A549 (cell line): ENCODE data around the gene AJUBA. TPM values are rescaled to one million over a fixed set of nuclear protein-coding genes. Genes with fewer than 3 reads are reported as not detected.

Experiments
- ATAC-seq, 2 experiments: fragments of 200-7000 bp in 1 of 2; fragments of >200 bp in 1 of 2; cut with Nextera tagmentation in 1 of 2; cut with Tn5 transposase in 1 of 2; 3 replicates each; pipeline versions ENCODE4 v1.8.0 to v1.9.1; 2018 to 2020; ENCODE audit warnings: mild to moderate bottlenecking in 1 of 2, moderate library complexity in 1 of 2
- CTCF ChIA-PET: fragments of 300-600 bp; sonication (Branson Sonifier 250); formaldehyde crosslinking; extraction: SDS; loops from one replicate; lab custom pipeline; 2021; ENCODE audit warnings: antibody characterized with exemption, inconsistent platforms; lab: Yijun Ruan, JAX
- POLR2A ChIA-PET: fragments of 350-600 bp; formaldehyde crosslinking; extraction: SDS; loops from one replicate; lab custom pipeline; 2021; ENCODE audit warnings: antibody characterized with exemption, inconsistent platforms; lab: Yijun Ruan, JAX
- DNase-seq, 2 experiments: peaks; one replicate each; pipeline versions ENCODE4 v3.0.0 to v3.0.0-alpha.2; 2011 to 2016; ENCODE audit warnings: low read depth in 1 of 2, low spot score in 1 of 2
- FAIRE-seq: peaks from 2 replicates; lab custom pipeline; 2011; peaks lifted over from hg19 to GRCh38; lab: Jason Lieb, UNC
- H3K27ac ChIP-seq, 2 experiments: fragments of >200 bp; sonication (Bioruptor Twin); formaldehyde crosslinking; 3 replicates each; pipeline ENCODE4 v1.5.1; 2016 to 2017
- H3K4me1 ChIP-seq: fragments of >200 bp; sonication (Bioruptor Twin); formaldehyde crosslinking; 3 replicates; pipeline ENCODE4 v1.6.1; 2016
- H3K4me2 ChIP-seq: fragments of >200 bp; sonication (Bioruptor Twin); formaldehyde crosslinking; 3 replicates; pipeline ENCODE4 v1.6.1; 2016
- H3K4me3 ChIP-seq: fragments of >200 bp; sonication (Bioruptor Twin); formaldehyde crosslinking; 3 replicates; pipeline ENCODE4 v1.5.1; 2016
- H3K9me3 ChIP-seq: fragments of >200 bp; sonication (Bioruptor Twin); formaldehyde crosslinking; 3 replicates; pipeline ENCODE4 v1.6.1; 2016
- CBX8 ChIP-seq: fragments of 200-600 bp; sonication (generic); IDR thresholded peaks from 2 replicates; pipeline ENCODE4 v1.6.1; 2016
- CHD4 ChIP-seq: fragments of 200-600 bp; sonication (generic); IDR thresholded peaks from 2 replicates; pipeline ENCODE4 v1.6.1; 2016; ENCODE audit warnings: antibody characterized with exemption, mild to moderate bottlenecking, borderline replicate concordance
- E2F6 ChIP-seq: IDR thresholded peaks from 2 replicates; pipeline ENCODE4 v1.6.1; 2012; ENCODE audit warnings: low read depth, borderline replicate concordance
- EHMT2 ChIP-seq: fragments of 200-600 bp; sonication (generic); IDR thresholded peaks from 2 replicates; pipeline ENCODE4 v1.6.1; 2016; ENCODE audit warnings: antibody characterized with exemption, low read depth, mild to moderate bottlenecking, moderate library complexity
- FOSB ChIP-seq: fragments of 250-450 bp; sonication (Bioruptor Pico); IDR thresholded peaks from 2 replicates; pipeline ENCODE4 v1.5.0; 2020; ENCODE audit warnings: mild to moderate bottlenecking, moderate library complexity
- JUNB ChIP-seq: fragments of >200 bp; sonication (Bioruptor Twin); formaldehyde crosslinking; IDR thresholded peaks from 2 replicates; pipeline ENCODE4 v1.6.1; 2016
- KDM5A ChIP-seq: fragments of 200-600 bp; sonication (generic); IDR thresholded peaks from 2 replicates; pipeline ENCODE4 v1.6.1; 2016; ENCODE audit warnings: antibody characterized with exemption, mild to moderate bottlenecking
- NFE2L2 ChIP-seq: fragments of 150-350 bp; conservative IDR thresholded peaks from 2 replicates; pipeline ENCODE4 v1.6.1; 2014; ENCODE audit warnings: low read length
- NR3C1 ChIP-seq: fragments of >200 bp; sonication (Bioruptor Twin); formaldehyde crosslinking; IDR thresholded peaks from 3 replicates; pipeline ENCODE4 v1.6.1; 2017
- POLR2A ChIP-seq: IDR thresholded peaks from 2 replicates; pipeline ENCODE4 v1.6.1; 2012; ENCODE audit warnings: mild to moderate bottlenecking, low read length
- RAD21 ChIP-seq, 2 experiments: fragments of >200 bp in 1 of 2; sonication (Bioruptor Twin) in 1 of 2; formaldehyde crosslinking in 1 of 2; IDR thresholded peaks in 1 of 2; conservative IDR thresholded peaks in 1 of 2; 2 replicates in 1 of 2; 3 replicates in 1 of 2; pipeline ENCODE4 v1.6.1; 2012 to 2018; ENCODE audit warnings: inconsistent platforms in 1 of 2
- RFX5 ChIP-seq: fragments of 450-650 bp; IDR thresholded peaks from 2 replicates; pipeline ENCODE4 v1.7.1; 2014; ENCODE audit warnings: antibody characterized with exemption, mild to moderate bottlenecking, moderate library complexity
- SMC3 ChIP-seq: fragments of >200 bp; sonication (Bioruptor Twin); formaldehyde crosslinking; IDR thresholded peaks from 3 replicates; pipeline ENCODE4 v1.6.1; 2018; ENCODE audit warnings: inconsistent platforms
- TP53 ChIP-seq: fragments of 250-450 bp; sonication (Bioruptor Pico); IDR thresholded peaks from 2 replicates; pipeline ENCODE4 v1.5.0; 2021; ENCODE audit warnings: mild to moderate bottlenecking, moderate library complexity
- ZC3H11A ChIP-seq: fragments of 450-650 bp; IDR thresholded peaks from 2 replicates; pipeline ENCODE4 v1.6.1; 2014; ENCODE audit warnings: antibody characterized with exemption, mild to moderate bottlenecking
- ZFP36 ChIP-seq: fragments of 450-650 bp; IDR thresholded peaks from 2 replicates; pipeline ENCODE4 v1.6.1; 2014; ENCODE audit warnings: borderline replicate concordance; ENCODE audit not compliant: partially characterized antibody
- ZSCAN20 ChIP-seq: fragments of 250-450 bp; sonication (Bioruptor Pico); IDR thresholded peaks from 2 replicates; pipeline ENCODE4 v1.8.0; 2022; ENCODE audit warnings: mild to moderate bottlenecking, moderate library complexity
- WGBS: methylation state at CpG from one replicate; pipeline ENCODE4 v1.1.6; 2017; ENCODE audit errors: missing lambda C conversion rate; 5-methylcytosine and 5-hydroxymethylcytosine counted together
- polyA plus RNA-seq, 4 experiments: library from polyadenylated mRNA; depleted of rRNA in 3 of 4; stranded (reverse); fragments of >200 nt; fragmentation: RNase III in 1 of 4; extraction: RNeasy Plus Mini Kit Qiagen cat#74134 plus additional on column Dnase treatment in 1 of 4; gene quantifications; 2 replicates in 3 of 4; 3 replicates in 1 of 4; pipeline ENCODE4 v1.2.3, GENCODE V29; 2011 to 2017
- TF ChIP-seq, protein P1 (sequence below): fragments of >200 bp; sonication (Bioruptor Twin); formaldehyde crosslinking; IDR thresholded peaks from 3 replicates; pipeline ENCODE4 v1.5.1; 2016

AJUBA gene
- polyA plus RNA-seq, 2 of the 4 experiments (the other 2 are of a cell fraction) = 53.4 to 98.0 TPM

- no peak overlapping the region for H3K27ac ChIP-seq
- TF ChIP-seq JUNB (no peak), FOSB (CRISPR knock-in tag) (no peak)
- 84% methylated on average over 8 of the region's 8 CpGs for WGBS
- H3K4me1 ChIP-seq = peaks cover 7% of the 10 kb centered on the region; the same call in 1 of the 3 replicates
- no peak for DNase-seq
- no peaks in the 10 kb centered on the region for H3K9me3 ChIP-seq
- H3K4me3 ChIP-seq = no peak overlapping the region
- ChIA-PET CTCF (interaction anchor here (0.6 to 34.0 kb wide), 30 partner anchors 7 to 432 kb away, joined by 3 to 1206 read pairs (median 10); partner anchors contain the start of genes CDH24, HAUS4, PSMB11 and PSMB5), POLR2A (interaction anchor here (1.1 to 1.5 kb wide), 4 partner anchors 9 to 75 kb away, joined by 3 to 20 read pairs (median 7); partner anchors contain the start of genes CDH24 and HAUS4)
- ATAC-seq = no peak
- H3K4me2 ChIP-seq = no peak overlapping the region
- no peak for FAIRE-seq
Measured at GRCh38 chr14:22987291-22987690, 4.9 kb upstream of the AJUBA start.

DNA sequence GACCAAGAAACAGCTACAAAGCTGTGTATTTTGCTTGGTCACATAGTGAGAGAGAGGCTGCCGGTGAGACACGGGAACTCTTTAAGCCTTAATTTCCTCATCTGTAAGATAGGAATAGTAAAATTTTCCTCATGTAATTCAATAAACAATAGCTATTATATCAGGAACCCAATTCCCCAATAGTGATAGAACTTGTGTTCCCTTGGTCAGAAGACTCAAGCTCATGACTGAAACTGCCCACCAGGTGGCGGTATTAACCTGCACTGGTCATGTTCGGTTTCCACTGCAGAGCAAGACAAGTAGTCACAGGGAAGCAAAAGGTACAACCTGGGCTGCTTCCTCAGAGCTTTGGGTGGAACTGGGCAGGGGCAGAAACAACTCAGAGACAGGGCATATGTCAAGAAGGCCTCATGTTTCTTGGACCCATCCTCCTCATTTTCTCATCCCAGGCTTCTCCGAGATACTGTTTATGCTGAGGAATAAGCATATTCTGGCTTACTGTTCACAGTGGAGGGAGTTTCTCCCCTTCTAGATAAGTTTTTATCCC lies 4.2 kb upstream of the AJUBA start:
- WGBS = 18% methylated on average over 5 of the region's 5 CpGs
- no peak overlapping the region for H3K4me3 ChIP-seq

GRCh38 chr14:22985894-22986507 lies 3.6 kb upstream of the AJUBA start:
- DNase-seq (no peak), ATAC-seq (no peak)
- Histone ChIP-seq H3K4me3 (no peak overlapping the region), H3K9me3 (no peaks in the 10 kb centered on the region), H3K4me2 (no peak overlapping the region), H3K27ac (no peak overlapping the region)
- ChIA-PET POLR2A (interaction anchor here (1.1 to 1.6 kb wide), 6 partner anchors 8 to 76 kb away, joined by 3 to 20 read pairs (median 8); partner anchors contain the start of genes CDH24 and HAUS4), CTCF (interaction anchor here (0.6 to 34.0 kb wide), 36 partner anchors 8 to 430 kb away, joined by 3 to 1206 read pairs (median 10); partner anchors contain the start of genes ACIN1, CDH24, HAUS4 and PRMT5)
- no peak for TF ChIP-seq NR3C1
- TF ChIP-seq ZFP36 = no peak
- no peak for TF ChIP-seq ZSCAN20 (CRISPR knock-in tag)
- no peak for TF ChIP-seq TP53 (CRISPR knock-in tag)
- TF ChIP-seq CHD4 = no peak
- no peak for TF ChIP-seq RAD21 (conservative IDR thresholded peaks at IDR 0.05 in 1 of 2, IDR thresholded peaks at IDR 0.05 in 1 of 2)
- TF ChIP-seq KDM5A = no peak
- no peak for TF ChIP-seq NFE2L2
- no peak for TF ChIP-seq ZC3H11A
- TF ChIP-seq E2F6 = no peak
- TF ChIP-seq JUNB = no peak
- no peak for TF ChIP-seq EHMT2
- TF ChIP-seq, all 56 proteins: peak for 0
- no peak for FAIRE-seq
- WGBS = 32% methylated on average over 2 of the region's 2 CpGs
- peaks cover 7% of the 10 kb centered on the region; the same call in 1 of the 3 replicates for H3K4me1 ChIP-seq

More for the DNA sequence above, 4.2 kb upstream of the AJUBA start:
- FAIRE-seq (no peak), DNase-seq (peak; percentile 78 to 88), ATAC-seq (peak; percentile 51 to 59; a peak in 4 of 6 replicates)
- H3K9me3 ChIP-seq = no peaks in the 10 kb centered on the region
- ChIA-PET CTCF (interaction anchor here (0.6 to 34.0 kb wide), 36 partner anchors 7 to 431 kb away, joined by 3 to 1206 read pairs (median 10); partner anchors contain the start of genes ACIN1, CDH24, HAUS4 and PRMT5), POLR2A (interaction anchor here (0.6 to 1.6 kb wide), 7 partner anchors 9 to 75 kb away, joined by 3 to 20 read pairs (median 7); partner anchors contain the start of genes CDH24, HAUS4 and PRMT5)
- H3K27ac ChIP-seq = no peak overlapping the region
- no peak overlapping the region for H3K4me2 ChIP-seq
- peaks cover 7% of the 10 kb centered on the region; the same call in 1 of the 3 replicates for H3K4me1 ChIP-seq
- TF ChIP-seq RAD21 (conservative IDR thresholded peaks at IDR 0.05 in 1 of 2, IDR thresholded peaks at IDR 0.05 in 1 of 2) = peak; percentile 82 to 93
- TF ChIP-seq POLR2A = no peak
- peak; percentile 84 for TF ChIP-seq SMC3
- TF ChIP-seq RFX5 = no peak
- TF ChIP-seq, protein P1, sequence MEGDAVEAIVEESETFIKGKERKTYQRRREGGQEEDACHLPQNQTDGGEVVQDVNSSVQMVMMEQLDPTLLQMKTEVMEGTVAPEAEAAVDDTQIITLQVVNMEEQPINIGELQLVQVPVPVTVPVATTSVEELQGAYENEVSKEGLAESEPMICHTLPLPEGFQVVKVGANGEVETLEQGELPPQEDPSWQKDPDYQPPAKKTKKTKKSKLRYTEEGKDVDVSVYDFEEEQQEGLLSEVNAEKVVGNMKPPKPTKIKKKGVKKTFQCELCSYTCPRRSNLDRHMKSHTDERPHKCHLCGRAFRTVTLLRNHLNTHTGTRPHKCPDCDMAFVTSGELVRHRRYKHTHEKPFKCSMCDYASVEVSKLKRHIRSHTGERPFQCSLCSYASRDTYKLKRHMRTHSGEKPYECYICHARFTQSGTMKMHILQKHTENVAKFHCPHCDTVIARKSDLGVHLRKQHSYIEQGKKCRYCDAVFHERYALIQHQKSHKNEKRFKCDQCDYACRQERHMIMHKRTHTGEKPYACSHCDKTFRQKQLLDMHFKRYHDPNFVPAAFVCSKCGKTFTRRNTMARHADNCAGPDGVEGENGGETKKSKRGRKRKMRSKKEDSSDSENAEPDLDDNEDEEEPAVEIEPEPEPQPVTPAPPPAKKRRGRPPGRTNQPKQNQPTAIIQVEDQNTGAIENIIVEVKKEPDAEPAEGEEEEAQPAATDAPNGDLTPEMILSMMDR = peak; percentile 91
- no peak for TF ChIP-seq CBX8
